NCI-H2171 treated with DMSO at 0.1 percent for 48 hours (cell line): ENCODE results near the gene PDXDC1.
"Not testable (repeated sequence)": the region's sequence is repeated elsewhere in the genome, so short reads cannot be mapped to it uniquely, and the experiment has no call there.

Source experiments
- DNase-seq: peaks from one replicate; lab custom pipeline; 2025; lab: John Stamatoyannopoulos, UW

PDXDC1 gene

GRCh38 chr16:15038689-15039088 is 63.9 kb downstream of the PDXDC1 start:
- DNase-seq, result no peak

- no peak for DNase-seq
Observed at GRCh38 chr16:15041271-15042004, 66.6 kb downstream of the PDXDC1 start.

- no peak for DNase-seq
Observed at GRCh38 chr16:15043344-15043743, 68.5 kb downstream of the PDXDC1 start.

DNA sequence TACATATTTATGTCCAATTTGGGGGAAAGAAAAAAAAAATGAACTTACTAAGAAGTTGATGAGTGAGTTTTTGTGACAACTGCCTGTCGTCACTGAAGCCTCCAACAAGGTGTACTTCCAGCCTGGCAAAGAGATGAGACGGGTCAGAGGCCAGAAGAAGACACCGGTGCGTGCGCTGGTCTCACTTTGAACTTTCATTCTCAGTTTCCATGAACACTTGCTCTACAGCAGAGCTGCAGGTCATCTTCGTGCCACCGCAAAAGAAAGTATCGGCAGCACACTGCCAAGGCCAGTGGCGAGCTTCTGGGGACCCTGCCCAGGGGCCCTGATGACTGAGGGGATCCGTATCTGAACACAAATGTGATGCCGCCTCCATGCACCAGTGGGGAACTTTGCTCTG is 69.5 kb downstream of the PDXDC1 start:
- no peak for DNase-seq

- DNase-seq, result not testable (repeated sequence)
Observed at GRCh38 chr16:15045270-15045669, 70.4 kb downstream of the PDXDC1 start.

GRCh38 chr16:15046692-15047376 is 72.0 kb downstream of the PDXDC1 start:
- DNase-seq, result no peak

GRCh38 chr16:15049581-15050180 is 74.9 kb downstream of the PDXDC1 start:
- no peak for DNase-seq

DNA sequence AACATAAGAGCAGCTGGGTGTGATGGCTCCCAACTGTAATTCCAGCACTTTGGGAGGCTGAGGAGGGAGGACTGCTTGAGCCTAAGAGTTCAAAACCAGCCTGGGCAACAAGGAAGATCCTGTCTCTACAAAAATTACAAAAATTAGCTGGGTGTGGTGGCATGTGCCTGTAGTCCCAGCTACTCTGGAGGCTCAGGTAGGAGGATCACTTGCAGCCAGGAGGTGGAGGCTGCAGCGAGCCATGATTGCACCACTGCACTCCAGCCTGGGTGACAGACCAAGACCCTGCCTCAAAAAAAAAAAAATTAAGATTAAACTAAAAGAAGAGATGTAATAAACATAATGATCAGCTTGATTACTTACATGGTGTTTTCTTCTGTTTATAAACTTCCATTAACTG is 75.6 kb downstream of the PDXDC1 start:
- DNase-seq, result not testable (repeated sequence)

GRCh38 chr16:15051387-15051951 is 76.6 kb downstream of the PDXDC1 start:
- no peak for DNase-seq

- no peak for DNase-seq
Observed at GRCh38 chr16:15052747-15053476, 78.1 kb downstream of the PDXDC1 start.

DNA sequence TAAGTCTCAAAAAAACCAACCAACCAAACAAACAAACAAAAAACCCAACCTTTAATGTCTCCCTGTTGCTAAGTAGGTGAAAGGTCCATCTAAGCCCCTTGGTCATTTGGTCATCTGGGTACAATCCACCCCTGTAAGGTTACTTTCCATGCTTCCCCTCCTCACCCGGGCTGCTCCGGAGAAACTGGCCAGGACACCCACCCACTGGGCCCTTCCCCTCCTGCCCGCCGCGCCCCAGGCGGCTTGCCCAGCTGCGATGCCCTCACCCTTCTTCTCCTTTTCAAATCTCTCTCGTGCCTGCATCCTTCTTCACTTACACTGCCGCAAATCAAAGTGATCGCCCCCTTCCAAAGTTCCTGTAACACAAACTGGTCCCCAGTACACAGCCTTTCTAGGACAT is 79.1 kb downstream of the PDXDC1 start:
- DNase-seq, result no peak

GRCh38 chr16:15054357-15055140 is 79.7 kb downstream of the PDXDC1 start:
- DNase-seq, result no peak

- peak; percentile 55 for DNase-seq
Observed at GRCh38 chr16:15055141-15056053, 80.6 kb downstream of the PDXDC1 start.

DNA sequence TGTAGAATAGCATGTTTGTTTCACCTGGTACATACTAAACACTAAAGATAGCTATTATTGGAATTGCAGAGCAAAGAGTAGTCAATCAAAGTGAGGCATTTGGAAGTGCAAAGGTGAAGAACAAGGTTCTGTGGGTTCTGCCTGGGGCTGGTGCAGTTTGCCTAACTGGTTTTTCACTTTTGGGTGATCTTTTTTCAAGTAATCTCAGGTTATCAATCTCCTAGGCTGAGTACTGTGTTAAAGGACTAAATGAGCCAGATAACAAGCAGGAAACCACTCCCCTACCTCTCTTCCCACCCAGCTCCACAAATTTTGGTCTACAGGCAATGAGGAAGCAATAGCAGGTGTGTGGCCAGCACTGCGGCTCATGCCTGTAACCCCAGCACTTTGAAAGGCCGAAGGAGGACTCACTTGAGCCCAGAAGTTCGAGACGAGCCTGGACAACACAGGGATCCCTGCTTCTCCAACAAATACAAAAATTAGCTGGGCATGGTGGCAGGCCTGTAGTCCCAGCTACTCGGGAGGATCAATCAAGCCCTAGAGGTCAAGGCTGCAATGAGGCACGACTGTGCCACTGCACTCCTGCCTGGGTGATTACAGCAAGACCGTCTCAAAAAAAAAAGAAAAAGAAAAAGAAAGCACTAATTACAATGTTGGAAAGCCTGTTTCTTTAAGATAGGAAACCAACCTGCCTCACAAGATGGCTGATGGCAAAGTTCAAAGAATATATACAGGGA is 83.0 kb downstream of the PDXDC1 start:
- DNase-seq, result no peak

GRCh38 chr16:15059324-15059723 is 84.5 kb downstream of the PDXDC1 start:
- DNase-seq, result no peak

DNA sequence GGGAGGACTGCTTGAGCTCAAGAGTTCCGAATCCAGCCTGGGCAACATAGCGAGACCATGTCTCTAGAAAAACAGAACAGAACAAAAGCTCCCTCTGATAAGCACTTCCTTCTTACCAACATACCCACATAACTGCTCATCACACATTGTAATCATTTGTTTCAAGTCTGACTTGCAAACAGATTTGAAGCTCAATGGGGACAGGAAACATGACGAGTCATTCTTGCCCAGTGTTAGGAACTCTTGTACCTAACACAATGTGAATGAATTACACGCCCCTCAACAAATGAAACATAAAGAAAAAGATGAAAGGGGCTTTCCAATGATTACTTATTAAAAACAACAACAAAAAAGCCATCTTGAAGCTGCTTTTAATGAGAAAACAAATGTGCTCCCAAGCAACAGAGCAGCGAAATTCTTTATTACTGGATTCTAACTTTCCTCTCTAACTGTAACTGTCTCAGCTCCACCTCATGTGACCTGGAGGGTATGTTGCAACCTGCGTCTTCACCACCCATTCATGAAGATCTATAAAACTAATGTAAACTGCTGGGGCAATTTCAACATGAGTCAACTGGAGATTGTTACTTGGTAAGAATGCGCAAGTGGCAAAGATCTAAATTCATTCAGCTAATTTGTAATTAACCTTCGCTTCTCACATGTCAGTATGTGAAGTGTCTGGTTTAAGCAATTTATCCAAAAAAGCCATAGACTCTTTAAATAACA is 87.4 kb downstream of the PDXDC1 start:
- DNase-seq, result not testable (repeated sequence)

DNA sequence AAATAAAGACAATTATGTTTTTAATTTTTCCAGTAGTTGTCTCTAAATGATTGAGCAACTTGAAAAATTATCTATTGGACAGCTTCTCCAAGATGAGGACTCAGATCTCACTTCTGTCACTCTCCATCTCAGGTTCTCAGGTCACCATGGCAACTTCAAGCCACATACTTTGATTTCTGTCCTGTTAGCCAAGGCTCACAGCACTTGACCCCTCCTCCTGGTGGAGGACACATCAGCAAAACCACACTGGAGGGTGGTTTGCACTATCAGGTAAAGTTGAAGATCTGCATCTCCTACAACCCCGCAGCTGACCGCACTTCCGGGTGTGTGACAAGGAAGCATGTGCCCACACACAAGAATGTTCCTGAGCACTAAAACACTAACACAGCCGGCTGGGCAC is 91.1 kb downstream of the PDXDC1 start:
- not testable (repeated sequence) for DNase-seq

DNA sequence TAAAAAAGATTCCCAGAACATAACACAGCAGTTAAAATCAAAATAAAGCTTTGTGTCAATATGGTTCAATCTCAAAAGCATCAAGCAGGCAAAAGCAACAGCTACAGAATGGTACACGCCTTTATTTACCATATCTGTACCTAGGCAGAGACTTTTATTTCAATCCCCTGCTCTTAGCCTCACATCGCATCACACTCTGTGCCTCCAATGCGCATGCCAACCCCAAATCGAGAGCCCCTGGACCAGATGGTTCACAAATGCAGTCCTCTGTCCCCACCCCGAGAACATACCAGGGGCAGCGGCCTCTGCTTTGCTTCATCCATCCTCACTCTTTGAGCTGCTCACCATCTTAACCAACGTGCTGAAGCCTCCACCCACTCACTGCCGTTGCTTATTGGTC is 91.9 kb downstream of the PDXDC1 start:
- not testable (repeated sequence) for DNase-seq

- DNase-seq, result not testable (repeated sequence)
Observed at GRCh38 chr16:15071013-15071412, 96.2 kb downstream of the PDXDC1 start.
